Gastroesophageal sphincter (tissue), 2 donors: ENCODE measurements around the gene UTY.

Experiments used
- EP300 ChIP-seq: sonication (generic); formaldehyde crosslinking; IDR thresholded peaks from one replicate; pipeline ENCODE4 v1.6.1; 2017; ENCODE audit warnings: antibody characterized with exemption, mild to moderate bottlenecking
- POLR2A ChIP-seq, 2 donors: fragments of 450-650 bp; IDR thresholded peaks; one replicate each; pipeline ENCODE4 v1.6.1; 2017; ENCODE audit warnings: antibody characterized with exemption in 2 of 2, mild to moderate bottlenecking in 2 of 2, moderate library complexity in 1 of 2

- TF ChIP-seq POLR2A (IDR thresholded peaks at IDR 0.05) (no peak), EP300 (no peak)
Measured at GRCh38 chrY:13368513-13368845, 111.4 kb downstream of the UTY start.
